Camera-type eye (tissue), 1 donor: ENCODE measurements around the gene MAGI2. TPM values are rescaled to one million over a fixed set of nuclear protein-coding genes. Genes with fewer than 3 reads are reported as not detected.

Experiments used
- total RNA-seq: library from RNA; depleted of rRNA; stranded (reverse); fragments of >200 nt; gene quantifications from one replicate; pipeline ENCODE4 v1.2.3, GENCODE V29; 2014

The MAGI2 gene
- 49.4 TPM for total RNA-seq

GRCh38 chr7:79453558-79454360 lies at the start of gene MAGI2:
Gene MAGI2 (minus strand): TSS chr7:79453667. CDS start chr7:79453320, 347 bp downstream.

